Measurements from ENCODE around the gene SLC6A1. TPM values are rescaled to one million over a fixed set of nuclear protein-coding genes. Genes with fewer than 3 reads are reported as not detected.

SLC6A1 gene
- total and polyA plus RNA-seq, 2 of the 4 experiments (the other 2 are of a cell fraction): 0.02 TPM; not detected in 1

DNA sequence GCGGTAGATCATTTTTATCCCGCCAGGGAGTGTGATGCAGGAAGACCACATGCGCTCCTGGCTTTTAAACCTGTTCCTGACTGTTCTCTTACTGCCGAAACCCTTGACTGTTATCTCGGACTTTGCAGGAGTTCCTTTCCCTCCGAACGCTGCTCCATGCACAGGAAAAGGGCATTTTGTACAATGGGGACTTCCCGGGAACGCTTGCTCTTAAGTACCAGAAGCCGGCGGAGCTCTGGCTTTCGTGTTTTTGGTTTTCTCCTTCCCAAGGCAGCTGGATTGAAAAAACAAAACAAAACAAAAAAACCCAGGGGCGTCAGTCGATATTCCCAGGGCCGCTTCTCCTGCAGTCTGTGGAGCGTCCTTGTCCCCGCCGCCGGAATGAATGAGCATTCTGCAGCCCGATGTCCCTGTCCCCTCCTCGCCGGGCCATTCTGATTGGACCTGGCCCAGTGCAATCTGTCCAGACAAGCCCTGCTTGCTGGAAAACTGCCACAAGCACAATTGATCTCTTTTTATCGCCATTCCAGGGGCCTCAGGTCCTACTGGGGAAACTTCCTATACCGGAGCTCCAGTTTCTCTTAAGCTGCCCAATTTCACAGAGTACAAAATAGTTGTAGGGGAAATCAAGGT, 44.8 kb downstream of the SLC6A1 start:
- Histone ChIP-seq H4K91ac (ENCODE audit: insufficient read depth, low read depth, low read length) (no peak overlapping the region), H2BK15ac (ENCODE audit: low read depth, low read length) (no peak overlapping the region), H3K9me1 (ENCODE audit: insufficient read depth, low read length) (no peaks in the 10 kb centered on the region), H2AK5ac (ENCODE audit: low read depth, low read length) (no peak overlapping the region), H3K4me1 (ENCODE audit: control insufficient read depth, insufficient read depth, low read length) (no peaks in the 10 kb centered on the region), H3K56ac (ENCODE audit: extremely low read depth, insufficient read depth, low read length) (no peak overlapping the region), H4K5ac (ENCODE audit: low read depth, low read length) (no peak overlapping the region), H3K18ac (ENCODE audit: low read depth, low read length) (no peak overlapping the region), H3K9ac (ENCODE audit: low read depth, low read length) (no peak overlapping the region), H3K9me3 (ENCODE audit: control insufficient read depth, insufficient read depth, low read length) (no peaks in the 10 kb centered on the region), H2BK120ac (ENCODE audit: low read depth, low read length) (no peak overlapping the region), H3K27me3 (ENCODE audit: control insufficient read depth, insufficient read depth, low read length) (peaks cover 34% of the 10 kb centered on the region), H4K8ac (ENCODE audit: low read depth in 2 of 2, low read length in 2 of 2) (no peak overlapping the region), H3K27ac (ENCODE audit: insufficient read depth, low read length) (no peak overlapping the region), H3K4ac (ENCODE audit: low read depth, low read length) (no peak overlapping the region), H3K4me2 (ENCODE audit: low read depth, low read length) (no peak overlapping the region), H3K4me3 (ENCODE audit: insufficient read depth, low read depth, low read length) (no peak overlapping the region), H3K79me1 (ENCODE audit: low read depth in 1 of 2, low read length in 2 of 2) (no peaks in the 10 kb centered on the region), H3K36me3 (ENCODE audit: control insufficient read depth, insufficient read depth, low read length) (no peaks in the 10 kb centered on the region), H2AFZ (replicated peaks; ENCODE audit: low read length, poor library complexity) (no peak overlapping the region), H2BK5ac (ENCODE audit: low read depth, low read length, poor library complexity, severe bottlenecking) (no peak overlapping the region), H4K20me1 (ENCODE audit: insufficient read depth, low read length) (no peaks in the 10 kb centered on the region), H2BK20ac (ENCODE audit: low read depth, low read length) (no peak overlapping the region), H3K23ac (ENCODE audit: low read depth, low read length) (no peak overlapping the region), H2AK9ac (replicated peaks; ENCODE audit: low read depth, low read length, poor library complexity) (no peak overlapping the region), H3K14ac (replicated peaks; ENCODE audit: low read depth, low read length) (no peak overlapping the region)
- DNase-seq (no peak), ATAC-seq (ENCODE audit: low read depth) (no peak)
- WGBS, 2 experiments (ENCODE audit: extremely low coverage in 2 of 2, insufficient read length in 1 of 2): 74% methylated on average over 15 of the region's 24 CpGs; no CpG with 5 or more reads in 1 of the 2 experiments
- TF ChIP-seq, protein P1, sequence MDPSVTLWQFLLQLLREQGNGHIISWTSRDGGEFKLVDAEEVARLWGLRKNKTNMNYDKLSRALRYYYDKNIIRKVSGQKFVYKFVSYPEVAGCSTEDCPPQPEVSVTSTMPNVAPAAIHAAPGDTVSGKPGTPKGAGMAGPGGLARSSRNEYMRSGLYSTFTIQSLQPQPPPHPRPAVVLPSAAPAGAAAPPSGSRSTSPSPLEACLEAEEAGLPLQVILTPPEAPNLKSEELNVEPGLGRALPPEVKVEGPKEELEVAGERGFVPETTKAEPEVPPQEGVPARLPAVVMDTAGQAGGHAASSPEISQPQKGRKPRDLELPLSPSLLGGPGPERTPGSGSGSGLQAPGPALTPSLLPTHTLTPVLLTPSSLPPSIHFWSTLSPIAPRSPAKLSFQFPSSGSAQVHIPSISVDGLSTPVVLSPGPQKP (IDR thresholded peaks at IDR 0.05; ENCODE audit: borderline replicate concordance, low read depth, low read length): no peak
- TF ChIP-seq RFX5 (IDR thresholded peaks at IDR 0.05; ENCODE audit: low read depth, low read length) (no peak), MAFK (IDR thresholded peaks at IDR 0.05; ENCODE audit: low read depth, low read length) (no peak), CHD1 (IDR thresholded peaks at IDR 0.05; ENCODE audit: low read depth, low read length) (no peak), NFE2L2 (IDR thresholded peaks at IDR 0.05; ENCODE audit: low read depth, low read length) (no peak), BHLHE40 (IDR thresholded peaks at IDR 0.05; ENCODE audit: low read depth, low read length) (no peak), SMC3 (IDR thresholded peaks at IDR 0.05; ENCODE audit: low read depth, low read length) (no peak), CEBPB (IDR thresholded peaks at IDR 0.05; ENCODE audit: low read depth, low read length) (no peak), FOS (IDR thresholded peaks at IDR 0.05; ENCODE audit: low read depth, low read length) (no peak), RCOR1 (IDR thresholded peaks at IDR 0.05; ENCODE audit: insufficient replicate concordance, low read length) (no peak), MXI1 (IDR thresholded peaks at IDR 0.05; ENCODE audit: borderline replicate concordance, low read depth, low read length) (no peak)
- TF ChIP-seq, protein P2, sequence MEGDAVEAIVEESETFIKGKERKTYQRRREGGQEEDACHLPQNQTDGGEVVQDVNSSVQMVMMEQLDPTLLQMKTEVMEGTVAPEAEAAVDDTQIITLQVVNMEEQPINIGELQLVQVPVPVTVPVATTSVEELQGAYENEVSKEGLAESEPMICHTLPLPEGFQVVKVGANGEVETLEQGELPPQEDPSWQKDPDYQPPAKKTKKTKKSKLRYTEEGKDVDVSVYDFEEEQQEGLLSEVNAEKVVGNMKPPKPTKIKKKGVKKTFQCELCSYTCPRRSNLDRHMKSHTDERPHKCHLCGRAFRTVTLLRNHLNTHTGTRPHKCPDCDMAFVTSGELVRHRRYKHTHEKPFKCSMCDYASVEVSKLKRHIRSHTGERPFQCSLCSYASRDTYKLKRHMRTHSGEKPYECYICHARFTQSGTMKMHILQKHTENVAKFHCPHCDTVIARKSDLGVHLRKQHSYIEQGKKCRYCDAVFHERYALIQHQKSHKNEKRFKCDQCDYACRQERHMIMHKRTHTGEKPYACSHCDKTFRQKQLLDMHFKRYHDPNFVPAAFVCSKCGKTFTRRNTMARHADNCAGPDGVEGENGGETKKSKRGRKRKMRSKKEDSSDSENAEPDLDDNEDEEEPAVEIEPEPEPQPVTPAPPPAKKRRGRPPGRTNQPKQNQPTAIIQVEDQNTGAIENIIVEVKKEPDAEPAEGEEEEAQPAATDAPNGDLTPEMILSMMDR (conservative IDR thresholded peaks at IDR 0.05; ENCODE audit: low read depth, low read length): no peak
- TF ChIP-seq, protein P3, sequence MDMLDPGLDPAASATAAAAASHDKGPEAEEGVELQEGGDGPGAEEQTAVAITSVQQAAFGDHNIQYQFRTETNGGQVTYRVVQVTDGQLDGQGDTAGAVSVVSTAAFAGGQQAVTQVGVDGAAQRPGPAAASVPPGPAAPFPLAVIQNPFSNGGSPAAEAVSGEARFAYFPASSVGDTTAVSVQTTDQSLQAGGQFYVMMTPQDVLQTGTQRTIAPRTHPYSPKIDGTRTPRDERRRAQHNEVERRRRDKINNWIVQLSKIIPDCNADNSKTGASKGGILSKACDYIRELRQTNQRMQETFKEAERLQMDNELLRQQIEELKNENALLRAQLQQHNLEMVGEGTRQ (IDR thresholded peaks at IDR 0.05; ENCODE audit: low read depth, low read length): no peak
- BruUV-seq (replicated peaks): no TSS peak
- ChIA-PET CTCF (no interaction called here), POLR2A (ENCODE audit: unreplicated experiment) (no interaction called here)
- in situ Hi-C loops (cut with MboI; ENCODE audit: low sequenced_read_pairs) (no loop called here), intact Hi-C loops (cut with micrococcal nuclease) (no loop called here), dilution Hi-C loops (cut with HindIII; ENCODE audit: low sequenced_read_pairs, unreplicated experiment) (no loop called here)

Measured in IMR-90 (cell line).